GM12878 (cell line): ENCODE data around the gene ITGA8. TPM values are rescaled to one million over a fixed set of nuclear protein-coding genes. Genes with fewer than 3 reads are reported as not detected.

ENCODE experiments used
- ATAC-seq: fragments of 200-7000 bp; cut with Tn5 transposase; 3 replicates; pipeline ENCODE4 v1.9.1; 2020; ENCODE audit warnings: mild to moderate bottlenecking, moderate library complexity
- BruUV-seq: library from RNA; stranded (reverse); fragments of 400-500 nt; replicated peaks from 2 replicates; lab custom pipeline; 2021; lab: Mats Ljungman, UMichigan
- CTCF ChIA-PET: fragments of 300-600 bp; sonication (Branson Sonifier 250); formaldehyde crosslinking; extraction: SDS; loops from one replicate; lab custom pipeline; 2021; ENCODE audit warnings: inconsistent platforms; lab: Yijun Ruan, JAX
- POLR2A ChIA-PET: fragments of 350-600 bp; formaldehyde crosslinking; extraction: SDS; loops from one replicate; lab custom pipeline; 2021; ENCODE audit warnings: inconsistent platforms; lab: Charles Lee
- RAD21 ChIA-PET: fragments of 300-600 bp; sonication (Branson Sonifier 250); formaldehyde crosslinking; loops from one replicate; lab custom pipeline; 2023; ENCODE audit warnings: antibody characterized with exemption; ENCODE audit not compliant: unreplicated experiment; lab: Charles Lee
- SMC1A ChIA-PET: fragments of 300-600 bp; sonication (Branson Sonifier 250); formaldehyde crosslinking; loops from one replicate; lab custom pipeline; 2023; ENCODE audit not compliant: unreplicated experiment, uncharacterized antibody; lab: Charles Lee
- DNase-seq: peaks from one replicate; pipeline ENCODE4 v3.0.0-alpha.2; 2011; ENCODE audit warnings: low read depth, low spot score
- FAIRE-seq: peaks from 3 replicates; lab custom pipeline; 2011; peaks lifted over from hg19 to GRCh38; lab: Jason Lieb, UNC
- H2AFZ ChIP-seq: 2 replicates; pipeline ENCODE4 v1.6.0; 2011; ENCODE audit warnings: low read depth, low read length, control low read depth; ENCODE audit not compliant: control insufficient read depth
- H3K27ac ChIP-seq: 2 replicates; pipeline ENCODE4 v1.5.1; 2011; ENCODE audit warnings: control low read depth; ENCODE audit not compliant: control insufficient read depth, insufficient read depth
- H3K27me3 ChIP-seq, 2 experiments: replicated peaks in 1 of 2; 2 replicates each; pipeline versions ENCODE4 v1.6.0 to v1.6.1; 2011; ENCODE audit warnings: low read length in 1 of 2; ENCODE audit not compliant: control insufficient read depth in 2 of 2, insufficient read depth in 2 of 2
- H3K36me3 ChIP-seq, 2 experiments: 2 replicates each; pipeline ENCODE4 v1.5.1; 2011; ENCODE audit warnings: low read length in 1 of 2; ENCODE audit not compliant: control insufficient read depth in 2 of 2, insufficient read depth in 2 of 2
- H3K4me1 ChIP-seq: 2 replicates; pipeline ENCODE4 v1.6.1; 2011; ENCODE audit warnings: mild to moderate bottlenecking, low read length, moderate library complexity, mixed read lengths; ENCODE audit not compliant: control insufficient read depth, insufficient read depth
- H3K4me2 ChIP-seq: 2 replicates; pipeline ENCODE4 v1.6.0; 2011; ENCODE audit warnings: control low read depth; ENCODE audit not compliant: control insufficient read depth, insufficient read depth
- H3K4me3 ChIP-seq: fragments of 200-600 bp; sonication (generic); 2 replicates; pipeline ENCODE4 v1.5.1; 2016
- H3K79me2 ChIP-seq: 2 replicates; pipeline ENCODE4 v1.6.0; 2011; ENCODE audit warnings: low read length; ENCODE audit not compliant: control insufficient read depth, insufficient read depth
- H3K9ac ChIP-seq: 2 replicates; pipeline ENCODE4 v1.8.0; 2011; ENCODE audit warnings: low read length, control low read depth, mixed read lengths; ENCODE audit not compliant: control insufficient read depth, insufficient read depth
- H3K9me3 ChIP-seq: replicated peaks from 3 replicates; pipeline ENCODE4 v1.5.1; 2011; ENCODE audit warnings: mild to moderate bottlenecking, low read length; ENCODE audit not compliant: control insufficient read depth, insufficient read depth
- H4K20me1 ChIP-seq: 2 replicates; pipeline ENCODE4 v1.6.0; 2011; ENCODE audit not compliant: control insufficient read depth, insufficient read depth
- BCL11A ChIP-seq: IDR thresholded peaks from 2 replicates; pipeline ENCODE4 v1.6.1; 2011; ENCODE audit warnings: low read depth, low read length
- E4F1 ChIP-seq: fragments of 450-650 bp; IDR thresholded peaks from 2 replicates; pipeline ENCODE4 v1.6.1; 2018; ENCODE audit warnings: borderline replicate concordance, mild to moderate bottlenecking; ENCODE audit not compliant: partially characterized antibody
- KLF5 ChIP-seq: fragments of 450-650 bp; IDR thresholded peaks from 2 replicates; pipeline ENCODE4 v1.6.1; 2014; ENCODE audit warnings: mild to moderate bottlenecking; ENCODE audit not compliant: partially characterized antibody
- MLLT1 ChIP-seq: fragments of 450-650 bp; IDR thresholded peaks from 2 replicates; pipeline ENCODE4 v1.6.1; 2016; ENCODE audit warnings: mild to moderate bottlenecking
- MXI1 ChIP-seq: fragments of 150-350 bp; IDR thresholded peaks from 2 replicates; pipeline ENCODE4 v1.6.1; 2011; ENCODE audit warnings: low read depth, mild to moderate bottlenecking, inconsistent platforms, low read length, improper control_type of control experiment
- NR2C1 ChIP-seq: fragments of 450-650 bp; IDR thresholded peaks from 2 replicates; pipeline ENCODE4 v1.6.1; 2017; ENCODE audit warnings: antibody characterized with exemption, mild to moderate bottlenecking, moderate library complexity
- PBX3 ChIP-seq: IDR thresholded peaks from 2 replicates; pipeline ENCODE4 v1.6.1; 2011; ENCODE audit warnings: mild to moderate bottlenecking, low read depth, low read length, moderate library complexity; ENCODE audit not compliant: insufficient replicate concordance
- POU2F2 ChIP-seq: IDR thresholded peaks from 3 replicates; pipeline ENCODE4 v1.6.1; 2011; ENCODE audit warnings: low read depth, mild to moderate bottlenecking, low read length, borderline replicate concordance
- TARDBP ChIP-seq: IDR thresholded peaks from 2 replicates; pipeline ENCODE4 v1.6.1; 2016; ENCODE audit warnings: borderline replicate concordance
- TBL1XR1 ChIP-seq: IDR thresholded peaks from 2 replicates; pipeline ENCODE4 v1.6.1; 2012; ENCODE audit warnings: low read depth, low read length, improper control_type of control experiment
- WGBS: methylation state at CpG from one replicate; pipeline ENCODE4 v1.1.6; 2016; ENCODE audit warnings: low lambda C conversion rate; ENCODE audit not compliant: insufficient replicate concordance, insufficient coverage; ENCODE audit errors: missing lambda C conversion rate; 5-methylcytosine and 5-hydroxymethylcytosine counted together
- in situ Hi-C: fragments of 300-500 bp; cut with MboI; formaldehyde crosslinking; loops from 9 replicates; pipeline ENCODE4 v1.14.3; 2018; ENCODE audit warnings: mixed read lengths
- intact Hi-C: fragments of 100-400 bp; cut with micrococcal nuclease; formaldehyde crosslinking; loops from one replicate; pipeline ENCODE4 v1.14.2; 2022; ENCODE audit not compliant: unreplicated experiment
- polyA plus RNA-seq, 11 experiments: library from polyadenylated mRNA; depleted of rRNA in 4 of 11; unstranded in 6 of 11; stranded (reverse) in 5 of 11; fragments of >200 nt; fragmentation: Nextera tagmentation in 4 of 11; fragmentation: Illumina TruSeq in 1 of 11; extraction: Ambion mirVana in 4 of 11; extraction: Trizol in 1 of 11; gene quantifications; 1 replicate in 1 of 11; 2 replicates in 10 of 11; pipeline versions ENCODE4 v1.2.1 to v1.2.3, GENCODE V29; 2011 to 2016; ENCODE audit warnings: inconsistent platforms in 2 of 11, missing spikeins in 2 of 11, low read depth in 1 of 11
- total RNA-seq, 4 experiments: library from RNA; depleted of rRNA in 3 of 4; stranded (reverse); fragments of >200 nt in 3 of 4; fragmentation: Illumina TruSeq in 1 of 4; extraction: Trizol in 1 of 4; gene quantifications; 2 replicates each; pipeline versions ENCODE4 v1.2.1 to v1.2.3, GENCODE V29; 2013 to 2021

Gene ITGA8
- total and polyA plus RNA-seq, 10 of the 15 experiments (the other 5 are each of a cell fraction or from before 2014, with no cell fraction given) = 0.03 TPM; not detected in 9

GRCh38 chr10:15510963-15511362 lies 208.8 kb downstream of the ITGA8 start:
- WGBS = 5% methylated on average over 3 of the region's 3 CpGs
- in situ Hi-C loops (no loop called here), intact Hi-C loops (no loop called here)
- ChIA-PET RAD21 (no interaction called here), POLR2A (no interaction called here), CTCF (no interaction called here), SMC1A (no interaction called here)
- ATAC-seq (no peak), FAIRE-seq (no peak), DNase-seq (no peak)
- Histone ChIP-seq H2AFZ (no peak overlapping the region), H3K9me3 (no peaks in the 10 kb centered on the region), H3K36me3 (no peaks in the 10 kb centered on the region), H3K27me3 (no peaks in the 10 kb centered on the region), H3K79me2 (no peaks in the 10 kb centered on the region), H3K4me2 (no peak overlapping the region), H3K4me1 (no peaks in the 10 kb centered on the region), H3K4me3 (no peak overlapping the region), H4K20me1 (no peaks in the 10 kb centered on the region), H3K9ac (no peak overlapping the region), H3K27ac (no peak overlapping the region)
- no peak for TF ChIP-seq MLLT1
- TF ChIP-seq TARDBP = no peak
- TF ChIP-seq E4F1 = no peak
- TF ChIP-seq TBL1XR1 = no peak
- no peak for TF ChIP-seq POU2F2
- no peak for TF ChIP-seq BCL11A
- no peak for TF ChIP-seq NR2C1
- TF ChIP-seq KLF5 = no peak
- TF ChIP-seq PBX3 = no peak
- no peak for TF ChIP-seq MXI1
- BruUV-seq = no TSS peak
